Measurements from ENCODE around the gene TSEN54.
"Not testable (repeated sequence)": the region's sequence is repeated elsewhere in the genome, so short reads cannot be mapped to it uniquely, and the experiment has no call there.

TSEN54 gene

DNA sequence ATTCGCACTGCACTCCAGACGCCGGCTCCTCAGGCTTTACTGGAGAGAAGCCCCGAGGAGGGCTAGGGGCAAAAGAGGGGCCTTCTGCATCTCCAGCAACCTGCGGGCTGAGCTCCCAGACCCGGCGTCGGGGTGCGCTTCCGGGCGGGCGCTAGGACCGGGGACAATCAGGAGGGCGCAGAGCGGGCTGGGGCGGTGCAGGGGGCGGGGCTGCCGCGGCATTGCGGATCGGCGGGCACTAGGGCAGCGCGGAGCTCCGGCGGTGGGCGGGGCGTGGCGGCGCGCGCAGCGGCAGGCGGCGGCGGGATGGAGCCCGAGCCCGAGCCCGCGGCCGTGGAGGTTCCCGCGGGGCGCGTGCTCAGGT lies at the start of gene TSEN54:
Gene TSEN54, plus strand, starts transcription at position 274 of the 364 bp plus-strand sequence. Its CDS starts 33 bp downstream, at position 307.
- DNase-seq = peak; percentile 95

- no peak for DNase-seq
Observed at GRCh38 chr17:75468291-75468754, 48.0 kb upstream of the TSEN54 start.

- DNase-seq = no peak
Observed at GRCh38 chr17:75468779-75469373, 47.5 kb upstream of the TSEN54 start.

- DNase-seq = no peak
Observed at GRCh38 chr17:75471207-75471606, 45.1 kb upstream of the TSEN54 start.

DNA sequence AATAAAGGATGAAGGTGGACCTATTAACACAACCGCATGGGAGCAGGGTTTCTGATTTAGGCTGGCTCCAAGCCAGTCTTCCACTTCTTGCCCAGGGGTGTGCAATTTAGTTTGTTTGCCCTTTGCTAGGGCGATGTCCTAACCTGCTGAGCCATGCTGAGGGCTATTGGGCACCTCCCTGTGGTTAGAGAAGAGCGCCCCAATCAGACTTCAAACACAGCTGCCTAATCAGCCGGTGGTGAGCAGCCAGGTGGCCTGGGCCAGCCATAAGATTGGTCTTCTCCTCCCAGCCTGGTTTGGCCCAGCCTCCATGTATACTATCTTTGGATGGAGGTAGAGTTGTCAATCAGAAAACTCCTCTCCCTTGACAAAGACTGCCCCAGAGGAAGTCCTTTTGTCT lies 44.2 kb upstream of the TSEN54 start:
- DNase-seq = no peak

DNA sequence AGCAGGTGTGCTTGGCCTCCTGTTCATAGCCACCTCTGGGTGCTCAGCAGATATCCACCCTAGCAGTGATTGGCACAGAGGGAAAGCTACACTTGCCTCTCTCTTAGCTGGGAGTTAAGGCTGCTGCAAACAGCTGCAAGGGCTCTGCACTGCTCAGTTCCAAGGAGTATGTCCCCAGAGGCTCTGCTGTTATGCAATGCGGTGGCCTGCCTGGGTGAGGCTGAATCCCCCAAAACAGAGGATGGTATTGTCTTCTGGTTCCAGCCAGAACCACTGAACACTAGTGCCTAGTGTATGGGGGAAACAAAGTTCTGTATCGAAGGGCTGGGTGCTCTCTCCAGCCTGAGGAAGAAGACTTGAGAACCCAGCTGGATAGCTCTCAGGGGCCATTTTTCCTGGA lies 43.1 kb upstream of the TSEN54 start:
- DNase-seq = no peak

GRCh38 chr17:75474736-75475135 lies 41.6 kb upstream of the TSEN54 start:
- no peak for DNase-seq

- peak; percentile 64 for DNase-seq
Observed at GRCh38 chr17:75475144-75475835, 41.0 kb upstream of the TSEN54 start.

GRCh38 chr17:75475851-75476250 lies 40.5 kb upstream of the TSEN54 start:
- DNase-seq = no peak

DNA sequence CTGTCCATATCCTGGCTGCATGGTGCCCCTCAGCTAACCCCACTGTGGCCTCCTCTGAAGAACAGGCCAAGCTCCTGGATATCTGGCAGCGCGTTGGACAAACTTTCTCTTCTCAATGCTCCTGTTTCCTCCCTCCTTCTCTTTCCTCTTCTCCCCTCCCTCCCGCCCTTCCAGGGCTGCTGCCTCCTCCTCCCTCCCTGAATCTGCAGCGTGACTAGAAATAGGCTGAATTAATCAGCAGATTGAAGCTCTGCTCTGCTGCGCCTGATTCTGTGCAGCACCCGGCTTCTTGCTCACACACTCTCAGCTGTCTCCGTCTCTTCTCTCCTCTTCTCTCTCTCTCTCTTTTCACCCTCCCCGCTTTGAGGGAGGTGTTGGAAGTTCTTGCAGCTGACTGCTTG lies 40.1 kb upstream of the TSEN54 start:
- DNase-seq = no peak

DNA sequence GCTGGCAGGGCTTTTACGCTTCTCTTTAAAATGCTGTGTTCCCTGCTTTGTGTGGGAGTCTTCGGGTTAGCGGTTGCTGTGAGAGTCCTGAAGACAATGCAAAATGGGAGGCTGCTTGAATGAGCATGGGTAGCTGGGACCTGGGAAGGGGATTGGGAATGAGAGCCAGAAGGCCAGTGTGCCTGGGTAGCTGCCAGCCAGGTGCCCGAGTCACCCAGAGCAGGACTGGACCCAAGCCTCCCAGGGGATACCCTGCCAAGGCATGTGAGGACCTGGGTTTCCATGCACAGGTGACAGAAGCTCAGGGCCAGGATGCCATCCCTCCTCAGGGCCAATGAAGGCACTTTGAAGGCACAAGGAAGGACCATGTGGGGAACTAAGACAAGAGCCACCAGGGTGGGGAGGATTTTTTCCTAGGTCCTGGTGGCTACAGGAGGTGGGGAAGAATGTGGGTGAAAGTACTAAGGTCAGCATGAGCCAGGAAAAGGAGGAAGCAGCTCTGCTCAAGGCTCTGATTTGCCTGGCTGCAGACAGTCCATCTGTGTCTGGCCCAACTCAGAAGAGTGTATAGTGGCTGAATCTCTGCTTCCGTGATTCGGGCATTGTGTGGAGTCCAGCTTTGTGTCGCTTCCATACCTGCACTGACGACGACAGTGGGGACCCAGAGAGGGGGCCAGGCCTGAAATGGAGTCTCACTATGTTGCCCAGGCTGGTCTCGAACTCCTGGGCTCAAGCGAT lies 39.4 kb upstream of the TSEN54 start:
- no peak for DNase-seq

DNA sequence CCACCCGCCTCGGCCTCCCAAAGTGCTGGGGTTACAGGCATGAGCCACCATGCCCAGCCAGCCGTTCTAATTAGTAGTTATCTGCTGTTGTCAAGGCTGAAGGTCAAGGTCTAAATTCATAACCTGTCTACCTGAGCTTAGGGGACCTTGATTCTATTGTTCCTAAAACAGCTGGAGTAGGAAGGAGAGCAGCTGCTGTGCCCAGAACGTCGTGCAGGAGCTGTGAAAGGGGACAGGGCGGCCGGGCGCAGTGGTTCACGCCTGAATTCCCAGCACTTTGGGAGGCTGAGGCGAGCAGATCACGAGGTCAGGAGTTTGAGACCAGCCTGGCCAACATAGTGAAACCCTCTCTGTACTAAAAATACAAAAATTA lies 38.9 kb upstream of the TSEN54 start:
- not testable (repeated sequence) for DNase-seq

GRCh38 chr17:75478508-75478907 lies 37.8 kb upstream of the TSEN54 start:
- DNase-seq = no peak

DNA sequence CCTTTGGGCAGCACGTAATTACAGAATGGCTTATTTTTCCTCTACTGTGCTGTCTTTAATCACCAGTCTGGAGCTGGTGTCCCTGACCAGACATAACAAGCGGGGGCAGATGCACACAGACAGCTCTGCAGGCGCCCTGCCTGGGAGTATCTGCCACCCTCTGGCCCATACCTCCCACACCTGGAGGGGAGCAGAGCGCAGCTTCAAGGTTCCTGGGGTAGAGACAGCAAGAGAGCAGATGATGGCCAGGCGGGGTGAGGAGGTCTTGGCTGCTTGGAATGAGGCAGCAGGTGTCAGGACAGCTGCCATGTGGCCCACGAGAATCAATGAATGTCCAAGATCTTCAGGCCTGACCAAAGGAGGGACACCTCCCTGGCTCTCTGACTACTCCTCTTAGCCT lies 36.0 kb upstream of the TSEN54 start:
- DNase-seq = no peak

DNA sequence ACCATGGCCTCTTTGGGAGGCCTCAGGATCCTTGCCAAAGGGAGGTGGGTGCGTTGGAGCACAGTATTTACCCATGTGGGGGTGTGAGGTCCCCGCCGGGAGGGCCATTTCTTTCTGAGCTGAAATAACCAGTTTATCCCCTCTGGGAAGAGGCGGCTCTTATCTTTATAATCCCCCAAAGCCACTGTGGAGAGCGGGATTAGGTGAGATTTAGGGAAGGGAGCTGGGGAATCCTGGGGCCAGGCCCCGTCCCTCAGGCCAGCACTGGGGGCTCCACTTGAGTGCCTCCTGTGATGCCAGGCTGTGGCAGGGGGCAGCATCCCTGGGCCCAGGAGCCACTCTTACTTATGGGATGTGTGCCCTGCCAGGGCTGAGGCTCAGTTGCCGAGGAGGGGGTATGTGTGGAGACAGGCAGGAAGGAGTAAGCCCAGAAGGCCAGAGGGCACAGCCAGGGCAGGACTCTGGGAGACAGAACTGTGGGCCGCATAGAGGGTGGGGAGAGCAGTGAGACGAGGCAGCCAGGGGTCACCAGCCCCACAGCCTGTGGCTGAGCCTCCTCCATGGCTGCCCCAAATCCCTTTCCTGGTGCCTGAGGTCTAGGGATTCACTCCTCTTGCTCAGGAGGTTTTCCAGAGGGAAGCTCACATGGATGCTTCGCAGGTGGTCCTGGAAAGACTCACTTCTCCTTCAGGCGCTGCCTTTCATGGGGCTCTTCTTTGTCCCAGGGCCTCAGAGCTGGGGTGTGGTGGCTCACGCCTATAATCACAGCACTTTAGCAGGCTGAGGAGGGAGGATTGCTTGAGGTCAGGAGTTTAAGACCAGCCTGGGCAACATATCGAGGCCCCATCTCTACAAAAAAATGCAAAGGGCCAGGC lies 34.9 kb upstream of the TSEN54 start:
- no peak for DNase-seq

DNA sequence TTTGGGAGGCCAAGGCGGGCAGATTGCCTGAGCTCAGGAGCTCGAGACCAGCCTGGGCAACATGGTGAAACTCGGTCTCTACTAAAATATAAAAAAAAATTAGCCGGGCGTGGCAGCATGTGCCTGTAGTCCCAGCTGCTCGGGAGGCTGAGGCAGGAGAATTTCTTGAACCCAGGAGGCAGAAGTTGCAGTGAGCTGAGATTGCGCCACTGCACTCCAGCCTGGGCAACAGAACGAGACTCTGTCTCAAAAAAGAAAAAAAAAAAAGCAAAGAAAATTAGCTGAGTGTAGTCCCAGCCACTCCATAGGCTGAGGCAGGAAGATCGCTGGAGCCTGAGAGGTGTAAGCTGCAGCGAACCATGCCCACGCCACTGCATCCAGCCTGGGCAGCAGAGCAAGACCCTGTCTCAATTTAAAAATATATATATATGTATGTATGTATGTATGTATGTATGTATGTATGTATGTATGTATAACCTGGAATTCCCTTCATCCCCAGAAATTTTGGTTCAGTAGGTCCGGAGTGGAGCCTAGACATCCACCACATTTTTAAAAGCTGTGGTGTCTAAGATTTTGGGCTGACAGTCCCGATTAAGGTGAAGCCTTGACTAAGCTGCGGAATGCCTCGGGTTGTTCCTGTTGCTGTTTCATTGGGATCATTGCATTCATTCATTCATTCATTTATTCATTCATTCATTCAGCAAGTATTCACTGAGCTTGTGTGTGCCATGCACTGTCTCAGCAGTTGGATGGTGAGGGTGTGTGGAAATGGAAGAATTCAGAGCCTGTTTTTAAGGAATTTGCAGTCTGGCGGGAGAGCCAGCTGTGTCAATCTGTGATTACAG lies 34.0 kb upstream of the TSEN54 start:
- no peak for DNase-seq

DNA sequence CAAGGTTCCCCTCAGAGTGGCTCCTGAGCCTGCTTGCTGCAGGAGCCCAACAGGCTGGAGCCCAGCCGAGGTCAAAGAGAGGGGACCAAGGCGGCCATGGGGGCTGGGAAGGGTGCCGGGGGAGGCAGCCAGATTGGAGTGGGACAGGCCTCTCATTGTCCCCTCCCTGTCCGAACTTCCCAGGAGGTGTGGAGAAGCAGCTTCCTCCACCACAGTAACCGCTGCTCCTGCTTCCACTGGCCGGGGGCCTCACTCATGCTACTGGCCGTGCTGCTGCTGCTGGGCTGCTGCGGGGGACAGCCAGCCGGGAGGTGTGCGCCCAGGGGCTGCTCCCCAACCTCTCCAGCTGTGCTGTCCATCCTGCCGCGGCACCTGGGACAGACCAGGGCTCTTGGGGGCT lies 30.6 kb upstream of the TSEN54 start:
- no peak for DNase-seq

DNA sequence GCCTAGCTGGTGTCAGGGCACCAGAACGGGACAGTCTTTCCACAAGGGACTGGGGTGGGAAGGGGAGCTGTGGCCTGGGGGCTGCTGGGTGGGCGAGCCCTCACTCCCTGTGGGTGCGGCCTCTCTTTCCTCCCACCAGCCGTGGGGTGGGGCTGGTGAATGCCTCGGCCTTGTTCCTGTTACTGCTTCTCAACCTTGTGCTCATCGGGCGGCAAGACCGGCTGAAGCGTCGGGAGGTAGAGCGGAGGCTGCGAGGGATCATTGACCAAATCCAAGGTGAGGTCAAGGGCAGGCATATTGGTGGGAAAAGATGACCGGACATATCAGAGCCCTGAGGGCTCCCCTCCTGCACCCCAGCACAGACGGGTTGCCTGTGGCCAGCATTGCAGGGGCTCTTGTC lies 30.2 kb upstream of the TSEN54 start:
- no peak for DNase-seq

GRCh38 chr17:75486951-75487350 lies 29.4 kb upstream of the TSEN54 start:
- DNase-seq = no peak

DNA sequence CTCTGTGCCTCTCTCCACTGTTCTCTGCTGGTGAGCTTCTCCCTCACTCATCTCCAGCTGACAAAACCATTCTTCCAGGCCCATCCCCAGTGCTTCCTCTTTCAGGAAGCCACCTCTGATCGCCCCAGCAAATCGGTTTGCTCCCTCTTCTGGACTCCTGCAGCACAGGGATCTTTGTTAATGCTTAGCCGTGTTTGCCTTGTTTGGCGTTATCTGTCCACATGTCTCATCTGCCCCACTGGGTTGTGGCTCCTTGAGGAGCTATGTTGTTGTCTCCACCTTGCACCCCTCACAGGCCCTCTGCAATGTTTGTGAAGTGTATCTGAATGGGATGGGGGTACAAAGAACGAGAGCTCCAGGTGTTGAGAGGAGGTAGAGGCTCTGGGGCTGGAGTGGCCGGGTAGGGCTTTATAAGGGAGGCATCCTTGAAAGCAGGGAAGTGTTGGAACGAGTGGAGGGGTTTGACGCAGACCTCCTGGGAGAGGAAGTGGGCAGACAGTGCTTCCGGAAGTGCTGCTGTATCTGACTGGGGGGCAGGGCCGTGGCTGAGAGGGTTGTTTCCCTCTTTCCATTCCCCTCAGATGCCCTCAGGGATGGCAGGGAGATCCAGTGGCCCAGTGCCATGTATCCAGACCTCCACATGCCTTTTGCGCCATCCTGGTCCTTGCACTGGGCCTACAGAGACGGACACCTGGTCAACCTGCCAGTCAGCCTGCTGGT lies 28.8 kb upstream of the TSEN54 start:
- no peak for DNase-seq

GRCh38 chr17:75488693-75489510 lies 27.4 kb upstream of the TSEN54 start:
- no peak for DNase-seq

Measured in islet precursor cell (in vitro differentiated cells).